ENCODE results near the gene FIGNL2. TPM values are rescaled to one million over a fixed set of nuclear protein-coding genes. Genes with fewer than 3 reads are reported as not detected.

The FIGNL2 gene
- total RNA-seq, 4 donors from 2014 or later: 0.07 to 0.25 TPM; not detected in 2

DNA sequence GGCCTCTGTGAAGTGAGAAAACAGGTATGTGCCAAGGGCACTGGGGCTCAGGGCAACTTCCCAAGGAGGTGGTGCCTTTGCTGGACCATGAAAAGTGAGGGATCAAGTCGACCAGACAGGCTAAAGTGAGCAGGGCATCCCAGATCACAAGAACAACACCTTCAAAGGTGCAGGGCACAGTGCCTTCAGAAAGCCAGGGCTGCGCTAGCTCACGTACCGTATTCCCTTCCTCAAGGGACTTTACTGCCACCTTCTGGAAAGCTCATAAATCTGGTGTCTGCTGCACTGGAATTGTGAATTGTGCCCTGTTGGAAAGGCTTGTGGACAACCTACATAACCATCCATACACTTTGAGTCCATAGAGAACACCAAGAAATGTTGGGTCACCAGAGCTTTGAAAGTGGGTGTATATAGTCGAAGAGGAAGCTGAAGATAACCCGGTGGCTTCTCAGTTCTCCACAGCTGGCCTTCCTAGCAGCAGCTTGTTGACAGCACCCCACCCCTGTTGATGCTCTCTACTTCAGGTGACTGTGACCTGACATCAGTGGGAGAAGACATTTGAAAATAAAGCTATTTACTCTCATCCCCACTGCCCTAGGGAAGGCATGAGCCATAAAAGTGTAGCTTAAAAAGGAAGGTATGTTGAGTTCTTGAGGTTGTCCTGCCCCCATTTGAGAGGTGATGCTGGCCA is 24.5 kb downstream of the FIGNL2 start:
- in situ Hi-C loops (cut with MboI; ENCODE audit: low sequenced_read_pairs in 4 of 4): loop anchor here in 1 of 4 donors (25.0 kb wide), 1 partner anchor 387 kb away; no protein-coding TSS in a partner anchor
- no peaks in the 10 kb centered on the region for H3K36me3 ChIP-seq

DNA sequence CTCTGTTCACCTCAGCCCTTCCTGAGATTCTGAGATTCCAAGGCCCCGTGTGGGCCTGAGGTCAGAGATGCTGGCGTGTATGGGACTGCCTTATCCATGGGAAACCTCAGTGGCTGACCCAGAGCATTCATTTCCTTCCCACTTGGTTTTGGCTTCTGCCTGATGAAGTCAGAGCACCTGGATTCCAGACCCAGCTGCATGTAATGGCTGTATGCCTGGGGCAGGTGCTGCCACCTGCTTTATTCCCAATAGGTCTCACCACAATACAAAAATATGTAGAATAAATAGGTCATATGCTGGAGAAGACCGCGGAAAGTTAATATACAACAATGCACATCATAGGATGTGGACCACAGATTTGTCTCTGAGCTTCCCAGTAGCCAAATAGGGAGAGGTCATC is 25.6 kb downstream of the FIGNL2 start:
- ATAC-seq (no peak), DNase-seq (no peak)
- intact Hi-C loops (cut with DNase I; ENCODE audit: low total_unique reads): loop anchor here (10.0 kb wide), 1 partner anchor 398 kb away; the partner anchor contains the start of gene SLC4A8
- in situ Hi-C loops (cut with MboI; ENCODE audit: low sequenced_read_pairs in 4 of 4): loop anchor here in 1 of 4 donors (25.0 kb wide), 1 partner anchor 386 kb away; no protein-coding TSS in a partner anchor
- no peak overlapping the region for H3K27ac ChIP-seq
- H3K9me3 ChIP-seq: no peaks in the 10 kb centered on the region
- no peaks in the 10 kb centered on the region for H3K4me1 ChIP-seq
- no peak overlapping the region for H3K4me3 ChIP-seq
- no peaks in the 10 kb centered on the region for H3K36me3 ChIP-seq
- TF ChIP-seq, protein P1, sequence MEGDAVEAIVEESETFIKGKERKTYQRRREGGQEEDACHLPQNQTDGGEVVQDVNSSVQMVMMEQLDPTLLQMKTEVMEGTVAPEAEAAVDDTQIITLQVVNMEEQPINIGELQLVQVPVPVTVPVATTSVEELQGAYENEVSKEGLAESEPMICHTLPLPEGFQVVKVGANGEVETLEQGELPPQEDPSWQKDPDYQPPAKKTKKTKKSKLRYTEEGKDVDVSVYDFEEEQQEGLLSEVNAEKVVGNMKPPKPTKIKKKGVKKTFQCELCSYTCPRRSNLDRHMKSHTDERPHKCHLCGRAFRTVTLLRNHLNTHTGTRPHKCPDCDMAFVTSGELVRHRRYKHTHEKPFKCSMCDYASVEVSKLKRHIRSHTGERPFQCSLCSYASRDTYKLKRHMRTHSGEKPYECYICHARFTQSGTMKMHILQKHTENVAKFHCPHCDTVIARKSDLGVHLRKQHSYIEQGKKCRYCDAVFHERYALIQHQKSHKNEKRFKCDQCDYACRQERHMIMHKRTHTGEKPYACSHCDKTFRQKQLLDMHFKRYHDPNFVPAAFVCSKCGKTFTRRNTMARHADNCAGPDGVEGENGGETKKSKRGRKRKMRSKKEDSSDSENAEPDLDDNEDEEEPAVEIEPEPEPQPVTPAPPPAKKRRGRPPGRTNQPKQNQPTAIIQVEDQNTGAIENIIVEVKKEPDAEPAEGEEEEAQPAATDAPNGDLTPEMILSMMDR (IDR thresholded peaks at IDR 0.05 in 4 of 5, conservative IDR thresholded peaks at IDR 0.05 in 1 of 5): no peak
- no peak for TF ChIP-seq POLR2A (IDR thresholded peaks at IDR 0.05)
- peaks cover 0 to 10% (median 8%) of the 10 kb centered on the region in 3 donors for H3K27me3 ChIP-seq

More for the DNA sequence above, 24.5 kb downstream of the FIGNL2 start:
- peaks cover 0 to 10% (median 8%) of the 10 kb centered on the region in 3 donors for H3K27me3 ChIP-seq
- no peak overlapping the region for H3K4me3 ChIP-seq
- H3K27ac ChIP-seq: no peak overlapping the region
- DNase-seq (no peak), ATAC-seq (no peak)
- TF ChIP-seq POLR2A (IDR thresholded peaks at IDR 0.05): no peak
- TF ChIP-seq, protein P1 (IDR thresholded peaks at IDR 0.05 in 4 of 5, conservative IDR thresholded peaks at IDR 0.05 in 1 of 5): peak in 1 of 5 experiments; percentile 29
- intact Hi-C loops (cut with DNase I; ENCODE audit: low total_unique reads): loop anchor here (10.0 kb wide), 1 partner anchor 399 kb away; the partner anchor contains the start of gene SLC4A8
- no peaks in the 10 kb centered on the region for H3K4me1 ChIP-seq
- H3K9me3 ChIP-seq: no peaks in the 10 kb centered on the region

DNA sequence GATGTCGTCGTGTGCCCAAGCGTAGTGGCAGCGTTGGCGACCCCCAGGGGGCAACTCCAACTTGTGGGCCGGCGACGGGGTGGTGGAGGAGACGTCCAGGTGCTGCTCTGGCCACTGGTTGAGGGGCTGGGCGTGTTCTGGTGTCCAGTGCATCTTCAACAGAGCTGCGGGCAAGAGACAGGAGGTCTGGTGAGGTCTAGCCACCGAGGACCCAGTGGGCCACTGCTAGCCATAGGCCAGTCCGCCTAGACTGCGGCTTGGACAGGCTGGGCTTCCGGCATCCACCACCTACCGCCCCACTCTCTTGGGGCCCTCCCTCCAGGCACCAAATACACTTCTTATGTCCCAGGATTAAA is 26.3 kb downstream of the FIGNL2 start:
- H3K4me1 ChIP-seq: no peaks in the 10 kb centered on the region
- TF ChIP-seq, protein P1 (IDR thresholded peaks at IDR 0.05 in 4 of 5, conservative IDR thresholded peaks at IDR 0.05 in 1 of 5): no peak
- TF ChIP-seq POLR2A (IDR thresholded peaks at IDR 0.05): no peak
- peaks cover 0 to 10% (median 8%) of the 10 kb centered on the region in 3 donors for H3K27me3 ChIP-seq
- ATAC-seq: no peak
- in situ Hi-C loops (cut with MboI; ENCODE audit: low sequenced_read_pairs in 4 of 4) (loop anchor here in 1 of 4 donors (25.0 kb wide), 1 partner anchor 385 kb away; no protein-coding TSS in a partner anchor), intact Hi-C loops (cut with DNase I; ENCODE audit: low total_unique reads) (loop anchor here (10.0 kb wide), 1 partner anchor 397 kb away; the partner anchor contains the start of gene SLC4A8)
- no peaks in the 10 kb centered on the region for H3K9me3 ChIP-seq
- no peak for DNase-seq
- H3K27ac ChIP-seq: no peak overlapping the region
- H3K36me3 ChIP-seq: no peaks in the 10 kb centered on the region
- H3K4me3 ChIP-seq: no peak overlapping the region

DNA sequence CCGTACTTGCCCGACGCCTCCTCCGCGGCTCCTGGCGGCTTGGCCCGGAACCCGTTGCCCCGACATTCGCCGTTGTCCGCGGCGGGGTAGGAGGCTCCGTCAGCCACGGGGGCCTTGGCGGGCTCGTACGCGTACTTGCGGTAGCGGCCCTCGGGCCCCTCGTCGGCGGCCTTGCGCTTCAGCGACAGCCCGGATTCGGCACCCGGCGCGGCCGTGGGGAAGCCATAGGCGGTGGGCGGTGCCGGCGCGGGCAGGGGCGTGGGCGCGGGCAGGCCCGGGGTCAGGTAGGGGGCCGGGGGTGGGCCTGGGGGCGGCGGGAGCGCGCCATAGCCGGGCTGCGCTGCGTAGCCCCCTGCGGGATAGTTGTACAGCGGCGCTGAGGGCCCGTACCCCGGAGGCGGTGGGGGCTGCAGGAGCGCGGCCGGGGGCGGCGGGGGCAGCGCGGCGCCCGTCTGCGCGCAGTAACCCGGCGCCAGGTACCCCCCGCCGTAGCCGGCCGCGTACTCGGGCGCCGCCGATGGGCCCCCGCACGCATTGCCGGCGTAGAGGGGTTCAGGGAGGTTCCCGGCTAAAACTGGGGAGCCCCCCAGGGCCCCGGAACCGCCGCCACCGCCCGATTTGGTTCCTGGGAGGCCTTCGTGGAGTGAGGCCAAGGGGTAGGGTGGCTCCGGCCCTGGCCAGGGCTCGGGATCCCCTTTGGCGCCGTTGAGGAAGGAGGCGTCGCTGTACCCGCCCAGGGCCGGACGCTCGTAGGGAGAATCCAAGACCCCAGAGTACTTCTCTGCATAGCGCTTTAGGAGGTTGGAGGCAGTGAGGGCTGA is 26.9 kb downstream of the FIGNL2 start:
- peak overlapping the region in 3 of 4 donors; percentile 20 to 38 (median 22) for H3K4me3 ChIP-seq
- peaks cover 0 to 13% (median 10%) of the 10 kb centered on the region in 3 donors for H3K27me3 ChIP-seq
- H3K4me1 ChIP-seq: no peaks in the 10 kb centered on the region
- H3K27ac ChIP-seq: no peak overlapping the region
- in situ Hi-C loops (cut with MboI; ENCODE audit: low sequenced_read_pairs in 4 of 4) (loop anchor here in 1 of 4 donors (25.0 kb wide), 1 partner anchor 384 kb away; no protein-coding TSS in a partner anchor), intact Hi-C loops (cut with DNase I; ENCODE audit: low total_unique reads) (loop anchor here (10.0 kb wide), 1 partner anchor 397 kb away; the partner anchor contains the start of gene SLC4A8)
- DNase-seq: no peak
- no peaks in the 10 kb centered on the region for H3K36me3 ChIP-seq
- TF ChIP-seq, protein P1 (IDR thresholded peaks at IDR 0.05 in 4 of 5, conservative IDR thresholded peaks at IDR 0.05 in 1 of 5): no peak
- TF ChIP-seq POLR2A (IDR thresholded peaks at IDR 0.05): no peak
- no peaks in the 10 kb centered on the region for H3K9me3 ChIP-seq
- ATAC-seq: no peak
